Fibroblast of skin of right quadriceps (primary cell): Measurements from ENCODE around the gene LY6G5C.

Experiments
- DNase-seq: peaks from one replicate; pipeline ENCODE4 v3.0.0-alpha.2; 2013

Gene LY6G5C

DNA sequence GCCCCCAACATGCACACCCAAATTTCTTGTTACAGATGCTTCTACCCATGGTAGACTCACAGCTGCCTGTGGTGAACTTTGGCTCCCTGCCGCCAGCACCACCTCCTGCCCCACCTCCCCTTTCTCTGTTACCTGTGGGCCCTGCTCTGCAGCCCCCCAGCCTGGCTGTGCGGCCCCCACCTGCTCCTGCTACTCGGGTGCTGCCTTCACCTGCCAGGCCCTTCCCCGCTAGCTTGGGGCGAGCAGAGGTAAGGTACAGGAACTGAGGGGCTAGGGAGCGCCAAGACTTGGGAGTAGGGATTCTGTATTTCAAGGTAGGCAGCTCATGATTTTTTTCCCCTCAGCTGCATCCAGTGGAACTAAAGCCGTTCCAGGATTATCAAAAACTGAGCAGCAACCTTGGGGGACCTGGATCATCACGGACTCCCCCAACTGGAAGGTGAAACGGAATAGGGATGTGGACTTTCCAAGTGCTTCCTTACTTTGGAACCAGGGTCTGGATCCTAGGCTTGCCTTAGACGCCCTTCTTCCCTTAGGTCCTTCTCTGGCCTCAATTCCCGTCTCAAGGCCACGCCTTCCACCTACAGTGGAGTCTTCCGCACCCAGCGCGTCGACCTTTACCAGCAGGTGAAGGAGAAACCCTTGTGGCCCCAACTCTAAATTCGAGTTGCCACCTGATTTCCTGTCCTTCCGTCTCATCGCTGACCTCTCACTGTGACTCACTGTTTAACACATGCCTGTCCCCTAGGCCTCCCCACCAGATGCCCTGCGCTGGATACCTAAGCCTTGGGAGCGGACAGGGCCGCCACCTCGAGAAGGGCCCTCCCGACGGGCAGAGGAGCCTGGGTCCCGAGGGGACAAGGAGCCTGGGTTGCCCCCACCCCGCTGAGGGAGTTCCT lies 43.9 kb downstream of the LY6G5C start:
- DNase-seq = no peak

DNA sequence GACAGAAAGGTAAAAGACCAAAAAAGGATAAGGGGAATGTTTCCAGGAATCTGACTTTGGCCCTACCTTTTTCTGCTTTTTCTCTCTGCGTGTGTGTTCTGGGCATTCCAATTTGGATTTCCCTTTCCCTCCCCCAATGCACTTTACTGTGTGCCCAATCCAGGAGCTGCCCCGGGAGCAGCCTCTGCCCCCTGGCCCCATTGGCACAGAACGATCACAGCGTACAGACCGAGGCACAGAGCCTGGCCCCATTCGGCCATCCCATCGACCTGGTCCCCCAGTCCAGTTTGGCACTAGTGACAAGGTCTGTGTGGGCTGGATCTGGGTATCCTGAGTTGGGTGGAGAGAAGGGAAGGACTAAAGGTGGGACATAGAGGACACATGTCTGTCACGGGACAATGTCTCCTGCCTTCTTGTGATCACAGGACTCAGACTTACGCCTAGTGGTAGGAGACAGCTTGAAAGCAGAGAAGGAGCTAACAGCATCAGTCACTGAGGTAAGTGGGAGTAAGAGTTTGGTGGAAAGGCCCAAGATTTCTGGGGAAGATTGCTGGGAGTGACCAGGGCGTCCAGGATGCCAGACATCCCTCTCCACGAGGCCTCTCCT lies 45.8 kb downstream of the LY6G5C start:
- DNase-seq = no peak

DNA sequence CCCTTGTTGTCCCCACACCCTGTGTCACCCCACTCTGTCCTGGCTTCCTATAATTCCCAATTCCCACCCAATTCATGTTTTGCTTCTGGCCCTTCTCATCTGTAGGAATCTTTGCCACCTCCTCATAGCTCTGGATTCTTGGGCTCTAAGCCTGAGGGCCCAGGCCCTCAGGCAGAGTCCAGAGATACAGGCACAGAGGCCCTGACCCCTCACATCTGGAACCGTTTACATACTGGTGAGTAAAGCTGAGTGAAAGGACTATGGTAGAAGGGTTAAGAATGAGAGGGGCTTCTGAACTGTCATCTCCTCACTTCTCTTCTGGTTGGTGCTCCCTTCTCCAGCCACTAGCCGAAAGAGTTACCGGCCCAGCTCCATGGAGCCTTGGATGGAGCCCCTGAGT lies 46.7 kb downstream of the LY6G5C start:
- no peak for DNase-seq

DNA sequence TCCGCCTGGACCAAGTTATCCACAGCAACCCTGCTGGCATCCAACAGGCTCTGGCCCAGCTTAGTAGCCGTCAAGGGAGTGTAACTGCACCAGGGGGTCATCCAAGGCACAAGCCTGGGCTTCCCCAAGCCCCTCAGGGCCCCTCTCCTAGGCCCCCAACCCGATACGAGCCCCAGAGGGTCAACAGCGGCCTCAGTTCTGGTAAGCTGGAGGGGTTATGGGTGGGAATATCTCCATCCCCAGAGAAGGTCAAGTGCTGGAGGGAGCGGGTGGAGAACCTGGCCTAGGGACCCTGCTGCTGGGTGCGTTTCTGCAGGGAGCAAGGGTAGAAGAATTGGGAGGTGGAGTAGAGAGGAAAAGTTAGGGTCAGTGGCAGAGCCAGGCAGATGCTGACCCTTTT lies 47.4 kb downstream of the LY6G5C start:
- no peak for DNase-seq

DNA sequence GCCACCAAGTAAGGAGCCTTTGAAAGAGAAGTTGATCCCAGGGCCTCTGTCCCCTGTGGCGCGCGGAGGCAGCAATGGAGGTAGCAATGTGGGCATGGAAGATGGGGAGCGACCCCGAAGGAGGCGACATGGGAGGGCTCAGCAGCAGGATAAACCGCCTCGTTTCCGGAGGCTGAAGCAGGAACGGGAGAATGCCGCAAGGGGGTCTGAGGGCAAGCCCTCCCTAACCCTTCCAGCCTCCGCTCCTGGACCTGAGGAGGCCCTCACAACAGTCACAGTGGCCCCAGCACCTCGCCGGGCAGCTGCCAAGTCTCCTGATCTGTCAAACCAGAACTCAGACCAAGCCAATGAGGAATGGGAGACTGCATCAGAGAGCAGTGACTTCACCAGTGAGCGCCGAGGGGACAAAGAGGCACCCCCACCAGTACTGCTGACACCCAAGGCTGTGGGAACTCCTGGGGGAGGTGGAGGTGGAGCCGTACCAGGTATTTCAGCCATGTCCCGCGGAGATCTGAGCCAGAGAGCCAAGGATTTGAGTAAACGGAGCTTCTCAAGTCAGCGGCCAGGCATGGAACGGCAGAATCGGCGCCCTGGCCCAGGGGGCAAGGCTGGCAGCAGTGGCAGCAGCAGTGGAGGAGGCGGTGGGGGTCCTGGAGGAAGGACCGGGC lies 48.5 kb downstream of the LY6G5C start:
- DNase-seq = no peak

DNA sequence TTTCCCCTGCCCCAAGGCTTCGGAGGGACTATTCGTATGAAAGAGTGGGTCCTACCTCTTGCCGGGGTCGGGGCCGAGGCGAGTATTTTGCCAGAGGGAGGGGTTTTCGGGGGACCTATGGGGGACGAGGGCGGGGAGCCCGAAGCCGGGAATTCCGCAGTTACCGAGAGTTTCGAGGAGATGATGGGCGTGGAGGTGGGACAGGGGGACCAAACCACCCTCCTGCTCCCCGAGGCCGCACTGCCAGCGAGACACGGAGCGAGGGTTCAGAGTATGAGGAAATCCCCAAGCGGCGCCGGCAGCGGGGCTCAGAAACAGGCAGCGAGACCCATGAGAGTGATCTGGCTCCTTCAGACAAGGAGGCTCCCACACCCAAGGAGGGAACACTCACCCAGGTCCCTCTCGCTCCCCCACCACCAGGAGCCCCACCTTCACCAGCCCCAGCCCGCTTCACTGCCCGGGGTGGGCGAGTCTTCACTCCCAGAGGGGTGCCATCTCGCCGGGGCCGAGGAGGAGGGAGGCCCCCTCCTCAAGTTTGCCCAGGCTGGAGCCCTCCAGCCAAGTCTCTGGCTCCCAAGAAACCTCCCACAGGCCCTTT lies 49.1 kb downstream of the LY6G5C start:
- DNase-seq = no peak

DNA sequence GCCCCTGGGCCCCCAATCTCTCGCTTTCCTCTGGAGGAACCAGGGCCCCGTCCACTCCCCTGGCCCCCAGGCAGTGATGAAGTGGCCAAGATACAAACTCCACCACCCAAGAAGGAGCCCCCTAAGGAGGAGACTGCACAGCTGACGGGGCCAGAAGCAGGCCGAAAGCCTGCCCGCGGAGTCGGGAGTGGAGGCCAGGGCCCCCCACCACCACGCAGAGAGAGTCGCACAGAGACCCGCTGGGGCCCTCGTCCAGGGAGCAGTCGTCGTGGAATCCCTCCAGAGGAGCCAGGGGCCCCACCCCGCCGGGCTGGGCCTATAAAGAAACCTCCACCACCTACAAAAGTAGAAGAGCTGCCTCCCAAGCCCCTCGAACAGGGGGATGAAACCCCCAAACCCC lies 49.7 kb downstream of the LY6G5C start:
- no peak for DNase-seq

DNA sequence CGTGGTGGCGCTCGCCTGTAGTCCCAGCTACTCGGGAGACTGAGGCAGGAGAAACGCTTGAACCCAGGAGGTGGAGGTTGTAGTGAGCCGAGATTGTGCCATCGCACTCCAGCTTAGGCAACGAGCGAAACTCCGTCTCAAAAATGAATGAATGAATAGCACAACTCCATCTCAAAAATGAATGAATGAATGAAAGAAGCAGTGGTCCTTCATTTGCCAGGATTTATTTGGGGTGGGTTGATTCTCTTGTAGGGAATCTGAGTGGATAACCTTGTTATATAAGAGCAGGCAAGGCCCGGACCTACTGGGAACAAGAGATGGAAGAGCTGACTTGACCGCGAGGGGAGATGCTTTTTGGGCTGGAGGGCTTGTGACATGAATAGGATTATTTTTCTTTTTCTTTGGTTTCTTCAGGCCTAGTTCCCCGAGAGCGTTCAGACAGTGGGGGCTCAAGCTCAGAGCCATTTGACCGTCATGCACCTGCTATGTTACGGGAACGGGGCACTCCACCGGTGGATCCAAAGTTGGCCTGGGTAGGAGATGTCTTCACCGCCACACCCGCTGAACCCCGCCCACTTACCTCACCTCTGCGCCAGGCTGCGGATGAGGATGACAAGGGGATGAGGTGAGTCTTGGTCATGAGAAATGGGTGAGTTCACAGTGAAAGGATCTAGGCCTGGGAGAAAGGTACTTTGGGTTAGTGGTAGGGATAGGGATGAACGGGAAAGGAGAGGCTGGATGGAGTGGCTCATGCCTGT lies 50.5 kb downstream of the LY6G5C start:
- DNase-seq = no peak

DNA sequence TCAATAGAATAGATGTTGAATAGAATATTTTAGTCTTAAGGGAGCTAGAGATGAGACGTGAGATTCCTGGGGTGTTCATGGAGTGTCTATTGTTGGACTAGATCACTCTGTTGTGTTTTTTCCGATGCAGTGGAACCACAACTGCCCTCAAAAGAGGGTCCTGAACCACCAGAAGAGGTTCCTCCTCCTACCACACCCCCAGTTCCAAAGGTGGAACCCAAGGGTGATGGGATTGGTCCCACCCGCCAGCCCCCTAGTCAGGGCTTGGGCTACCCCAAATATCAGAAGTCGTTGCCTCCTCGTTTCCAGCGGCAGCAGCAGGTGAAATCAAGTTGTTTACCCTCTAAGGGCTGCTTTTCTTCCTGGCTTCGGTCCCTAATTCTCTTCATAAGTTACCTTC lies 51.9 kb downstream of the LY6G5C start:
- DNase-seq = no peak

DNA sequence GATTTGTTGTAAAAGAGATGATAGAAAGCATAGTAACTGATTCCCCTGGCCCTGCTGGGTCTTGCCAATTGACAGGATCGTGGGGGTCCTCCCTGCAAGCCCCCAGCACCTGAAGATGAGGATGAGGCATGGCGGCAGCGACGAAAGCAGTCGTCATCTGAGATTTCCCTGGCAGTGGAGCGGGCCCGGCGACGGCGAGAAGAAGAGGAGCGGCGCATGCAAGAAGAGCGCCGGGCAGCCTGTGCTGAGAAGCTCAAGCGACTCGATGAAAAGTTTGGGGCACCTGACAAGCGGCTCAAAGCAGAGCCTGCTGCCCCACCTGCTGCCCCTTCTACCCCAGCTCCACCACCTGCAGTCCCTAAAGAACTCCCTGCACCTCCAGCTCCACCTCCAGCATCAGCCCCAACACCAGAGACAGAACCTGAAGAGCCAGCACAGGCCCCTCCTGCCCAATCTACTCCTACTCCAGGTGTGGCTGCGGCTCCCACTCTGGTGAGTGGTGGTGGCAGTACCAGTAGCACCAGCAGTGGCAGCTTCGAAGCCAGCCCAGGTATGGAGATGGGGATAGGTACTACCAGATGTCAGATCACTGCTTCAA lies 53.1 kb downstream of the LY6G5C start:
- DNase-seq = no peak

DNA sequence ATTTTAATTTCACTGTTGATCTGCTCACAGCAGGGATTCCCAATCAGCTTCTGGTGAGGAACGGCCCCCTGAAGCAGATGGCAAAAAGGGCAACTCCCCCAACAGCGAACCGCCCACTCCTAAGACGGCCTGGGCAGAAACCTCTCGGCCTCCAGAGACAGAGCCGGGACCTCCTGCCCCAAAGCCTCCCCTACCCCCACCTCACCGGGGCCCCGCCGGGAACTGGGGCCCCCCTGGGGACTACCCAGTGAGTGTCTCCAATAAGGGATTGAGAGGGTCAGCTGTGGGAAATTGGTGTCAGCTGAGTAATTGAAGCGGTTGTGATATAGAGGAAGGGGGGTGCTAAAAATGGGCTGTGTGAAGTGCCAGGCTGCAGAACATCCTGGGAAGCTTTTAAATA lies 53.9 kb downstream of the LY6G5C start:
- no peak for DNase-seq
